Measurements from ENCODE around the gene ATG7.
"Not testable (repeated sequence)": the region's sequence is repeated elsewhere in the genome, so short reads cannot be mapped to it uniquely, and the experiment has no call there.

ATG7 gene

GRCh38 chr3:11390411-11391131 is 118.4 kb downstream of the ATG7 start:
- DNase-seq (ENCODE audit: low spot score): no peak

GRCh38 chr3:11391174-11391879 is 119.1 kb downstream of the ATG7 start:
- DNase-seq (ENCODE audit: low spot score): peak; percentile 42

- no peak for DNase-seq (ENCODE audit: low spot score)
Observed at GRCh38 chr3:11392014-11392859, 120.0 kb downstream of the ATG7 start.

- DNase-seq (ENCODE audit: low spot score): no peak
Observed at GRCh38 chr3:11392860-11393114, 120.6 kb downstream of the ATG7 start.

- no peak for DNase-seq (ENCODE audit: low spot score)
Observed at GRCh38 chr3:11393401-11393800, 121.2 kb downstream of the ATG7 start.

- no peak for DNase-seq (ENCODE audit: low spot score)
Observed at GRCh38 chr3:11394392-11394791, 122.2 kb downstream of the ATG7 start.

GRCh38 chr3:11400213-11400612 is 128.0 kb downstream of the ATG7 start:
- no peak for DNase-seq (ENCODE audit: low spot score)

GRCh38 chr3:11401434-11401833 is 129.2 kb downstream of the ATG7 start:
- no peak for DNase-seq (ENCODE audit: low spot score)

GRCh38 chr3:11405323-11405722 is 133.1 kb downstream of the ATG7 start:
- no peak for DNase-seq (ENCODE audit: low spot score)

GRCh38 chr3:11407644-11408043 is 135.4 kb downstream of the ATG7 start:
- DNase-seq (ENCODE audit: low spot score): no peak

- DNase-seq (ENCODE audit: low spot score): not testable (repeated sequence)
Observed at GRCh38 chr3:11408324-11408859, 136.2 kb downstream of the ATG7 start.

- DNase-seq (ENCODE audit: low spot score): no peak
Observed at GRCh38 chr3:11410564-11410963, 138.4 kb downstream of the ATG7 start.

GRCh38 chr3:11411956-11412355 is 139.8 kb downstream of the ATG7 start:
- no peak for DNase-seq (ENCODE audit: low spot score)

- no peak for DNase-seq (ENCODE audit: low spot score)
Observed at GRCh38 chr3:11413071-11413470, 140.9 kb downstream of the ATG7 start.

- no peak for DNase-seq (ENCODE audit: low spot score)
Observed at GRCh38 chr3:11415099-11415498, 142.9 kb downstream of the ATG7 start.

- DNase-seq (ENCODE audit: low spot score): no peak
Observed at GRCh38 chr3:11420066-11420465, 147.9 kb downstream of the ATG7 start.

GRCh38 chr3:11422291-11422690 is 150.1 kb downstream of the ATG7 start:
- no peak for DNase-seq (ENCODE audit: low spot score)

- no peak for DNase-seq (ENCODE audit: low spot score)
Observed at GRCh38 chr3:11423868-11424267, 151.7 kb downstream of the ATG7 start.

GRCh38 chr3:11424277-11424676 is 152.1 kb downstream of the ATG7 start:
- DNase-seq (ENCODE audit: low spot score): no peak

- no peak for DNase-seq (ENCODE audit: low spot score)
Observed at GRCh38 chr3:11430207-11430606, 158.0 kb downstream of the ATG7 start.

- DNase-seq (ENCODE audit: low spot score): no peak
Observed at GRCh38 chr3:11430624-11431023, 158.4 kb downstream of the ATG7 start.

- DNase-seq (ENCODE audit: low spot score): no peak
Observed at GRCh38 chr3:11431319-11431718, 159.1 kb downstream of the ATG7 start.

- no peak for DNase-seq (ENCODE audit: low spot score)
Observed at GRCh38 chr3:11434017-11434526, 161.9 kb downstream of the ATG7 start.

All from HuH-7.5 (cell line).